ENCODE data around the gene IQSEC2.

The IQSEC2 gene

GRCh38 chrX:53290441-53291041 is 9.2 kb upstream of the IQSEC2 start:
- no peak for DNase-seq (ENCODE audit: low spot score)
- TF ChIP-seq CTCF (IDR thresholded peaks at IDR 0.05; ENCODE audit: borderline replicate concordance, control extremely low read depth, extremely low read depth, insufficient read depth, missing control alignments): no peak
- in situ Hi-C loops (cut with MboI; ENCODE audit: low sequenced_read_pairs, unreplicated experiment): no loop called here

GRCh38 chrX:53288189-53288588 is 6.8 kb upstream of the IQSEC2 start:
- DNase-seq (ENCODE audit: low spot score): no peak
- no peak for TF ChIP-seq CTCF (IDR thresholded peaks at IDR 0.05; ENCODE audit: borderline replicate concordance, control extremely low read depth, extremely low read depth, insufficient read depth, missing control alignments)
- in situ Hi-C loops (cut with MboI; ENCODE audit: low sequenced_read_pairs, unreplicated experiment): no loop called here

GRCh38 chrX:53287493-53288138 is 6.2 kb upstream of the IQSEC2 start:
- in situ Hi-C loops (cut with MboI; ENCODE audit: low sequenced_read_pairs, unreplicated experiment): no loop called here
- TF ChIP-seq CTCF (IDR thresholded peaks at IDR 0.05; ENCODE audit: borderline replicate concordance, control extremely low read depth, extremely low read depth, insufficient read depth, missing control alignments): no peak
- DNase-seq (ENCODE audit: low spot score): no peak

- in situ Hi-C loops (cut with MboI; ENCODE audit: low sequenced_read_pairs, unreplicated experiment): no loop called here
- no peak for TF ChIP-seq CTCF (IDR thresholded peaks at IDR 0.05; ENCODE audit: borderline replicate concordance, control extremely low read depth, extremely low read depth, insufficient read depth, missing control alignments)
- no peak for DNase-seq (ENCODE audit: low spot score)
Measured at GRCh38 chrX:53286171-53286570, 4.8 kb upstream of the IQSEC2 start.

GRCh38 chrX:53285591-53285990 is 4.2 kb upstream of the IQSEC2 start:
- TF ChIP-seq CTCF (IDR thresholded peaks at IDR 0.05; ENCODE audit: borderline replicate concordance, control extremely low read depth, extremely low read depth, insufficient read depth, missing control alignments): no peak
- no peak for DNase-seq (ENCODE audit: low spot score)
- in situ Hi-C loops (cut with MboI; ENCODE audit: low sequenced_read_pairs, unreplicated experiment): no loop called here

- peak; percentile 76 for DNase-seq (ENCODE audit: low spot score)
- TF ChIP-seq CTCF (IDR thresholded peaks at IDR 0.05; ENCODE audit: borderline replicate concordance, control extremely low read depth, extremely low read depth, insufficient read depth, missing control alignments): peak; percentile 82
- in situ Hi-C loops (cut with MboI; ENCODE audit: low sequenced_read_pairs, unreplicated experiment): no loop called here
Measured at GRCh38 chrX:53284684-53285447, 3.5 kb upstream of the IQSEC2 start.

Data from GM13976 (cell line).